HCT116 (cell line): Measurements from ENCODE around the gene AADACL3. TPM values are rescaled to one million over a fixed set of nuclear protein-coding genes. Genes with fewer than 3 reads are reported as not detected.
"Not testable (repeated sequence)": the region's sequence is repeated elsewhere in the genome, so short reads cannot be mapped to it uniquely, and the experiment has no call there.

Experiments used
- ATAC-seq: fragments of 200-7000 bp; cut with Tn5 transposase; 2 replicates; pipeline ENCODE4 v1.9.1; 2020; ENCODE audit warnings: mild to moderate bottlenecking, moderate library complexity
- BruUV-seq: library from RNA; stranded (reverse); fragments of 400-500 nt; replicated peaks from 2 replicates; lab custom pipeline; 2021; lab: Mats Ljungman, UMichigan
- CTCF ChIA-PET: fragments of 300-600 bp; sonication (Branson Sonifier 250); formaldehyde crosslinking; loops from one replicate; lab custom pipeline; 2021; ENCODE audit warnings: antibody characterized with exemption; lab: Charles Lee
- POLR2A ChIA-PET: fragments of 300-600, 350-600 bp; sonication (Branson Sonifier 250); formaldehyde crosslinking; loops from one replicate; lab custom pipeline; 2021; ENCODE audit warnings: antibody characterized with exemption; lab: Charles Lee
- RAD21 ChIA-PET, 2 experiments: fragments of 300-600 bp; sonication (Branson Sonifier 250); formaldehyde crosslinking; loops; one replicate each; lab custom pipeline; 2023; ENCODE audit warnings: low total read pairs in 2 of 2; ENCODE audit not compliant: uncharacterized antibody in 2 of 2, unreplicated experiment in 2 of 2, low non-redundant PET in 1 of 2; lab: Charles Lee
- DNase-seq: peaks from one replicate; pipeline ENCODE4 v3.0.0-alpha.2; 2010; ENCODE audit warnings: low read depth, low spot score
- H2AFZ ChIP-seq: fragments of 200-600 bp; shearing (Covaris generic), sonication (generic); 2 replicates; pipeline ENCODE4 v1.6.1; 2017; ENCODE audit warnings: low read depth, mixed run types, mixed read lengths, antibody characterized with exemption, low read length; ENCODE audit not compliant: poor library complexity, severe bottlenecking
- H3K27ac ChIP-seq: 2 replicates; pipeline ENCODE4 v1.5.1; 2012; ENCODE audit warnings: low read depth, low read length
- H3K27me3 ChIP-seq: fragments of 200-600 bp; sonication (generic); 2 replicates; pipeline ENCODE4 v1.6.1; 2016; ENCODE audit warnings: mixed run types, low read length, mixed read lengths; ENCODE audit not compliant: insufficient read depth
- H3K36me3 ChIP-seq, 2 experiments: fragments of 200-500 bp in 1 of 2; fragments of 200-600 bp in 1 of 2; sonication (Bioruptor generic) in 1 of 2; sonication (generic) in 1 of 2; 2 replicates each; pipeline versions ENCODE4 v1.5.1 to v1.6.1; 2014 to 2016; ENCODE audit warnings: low read length in 2 of 2, inconsistent platforms in 1 of 2, mixed read lengths in 1 of 2, mixed run types in 1 of 2; ENCODE audit not compliant: insufficient read depth in 2 of 2, control insufficient read depth in 1 of 2
- H3K4me1 ChIP-seq, 2 experiments: fragments of 200-600 bp in 1 of 2; sonication (generic) in 1 of 2; 2 replicates each; pipeline versions ENCODE4 v1.5.1 to v1.6.1; 2012 to 2017; ENCODE audit warnings: low read length in 2 of 2, inconsistent platforms in 1 of 2, mild to moderate bottlenecking in 1 of 2, mixed read lengths in 1 of 2, mixed run types in 1 of 2, moderate library complexity in 1 of 2; ENCODE audit not compliant: insufficient read depth in 2 of 2, control insufficient read depth in 1 of 2
- H3K4me2 ChIP-seq: fragments of 200-600 bp; sonication (generic); 2 replicates; pipeline ENCODE4 v1.6.1; 2017; ENCODE audit warnings: mixed run types, low read length, mixed read lengths
- H3K4me3 ChIP-seq, 2 experiments: fragments of 200-600 bp in 1 of 2; sonication (generic) in 1 of 2; replicated peaks in 1 of 2; 2 replicates each; pipeline ENCODE4 v1.5.1; 2011 to 2016; ENCODE audit warnings: low read length in 2 of 2, control low read depth in 1 of 2, low read depth in 1 of 2, mild to moderate bottlenecking in 1 of 2, mixed read lengths in 1 of 2, mixed run types in 1 of 2
- H3K79me2 ChIP-seq: fragments of 200-600 bp; sonication (generic); 2 replicates; pipeline ENCODE4 v1.6.1; 2017; ENCODE audit warnings: mild to moderate bottlenecking, mixed run types, low read length, moderate library complexity, mixed read lengths; ENCODE audit not compliant: insufficient read depth
- H3K9ac ChIP-seq: fragments of 200-600 bp; sonication (generic); 2 replicates; pipeline ENCODE4 v1.6.1; 2016; ENCODE audit warnings: low read length, mixed read lengths
- H3K9me2 ChIP-seq: fragments of 200-600 bp; sonication (generic), shearing (Covaris generic); 2 replicates; pipeline ENCODE4 v1.6.1; 2017; ENCODE audit warnings: mixed run types, mild to moderate bottlenecking, moderate library complexity; ENCODE audit not compliant: insufficient read depth
- H3K9me3 ChIP-seq, 2 experiments: fragments of 200-500 bp in 1 of 2; fragments of 200-600 bp in 1 of 2; sonication (Bioruptor generic) in 1 of 2; sonication (generic) in 1 of 2; 2 replicates each; pipeline ENCODE4 v1.6.1; 2014 to 2017; ENCODE audit warnings: low read length in 2 of 2, mixed read lengths in 2 of 2, inconsistent platforms in 1 of 2, low read depth in 1 of 2, mild to moderate bottlenecking in 1 of 2, mixed run types in 1 of 2, moderate library complexity in 1 of 2; ENCODE audit not compliant: control insufficient read depth in 1 of 2, insufficient read depth in 1 of 2
- H4K20me1 ChIP-seq: fragments of 200-600 bp; sonication (generic), shearing (Covaris generic); 2 replicates; pipeline ENCODE4 v1.6.1; 2017; ENCODE audit warnings: mixed run types, mild to moderate bottlenecking, moderate library complexity; ENCODE audit not compliant: insufficient read depth
- CBX3 ChIP-seq: IDR thresholded peaks from 2 replicates; pipeline ENCODE4 v1.6.1; 2012; ENCODE audit warnings: low read depth
- CEBPB ChIP-seq: IDR thresholded peaks from 2 replicates; pipeline ENCODE4 v1.6.1; 2012; ENCODE audit warnings: low read depth
- ELF1 ChIP-seq: IDR thresholded peaks from 2 replicates; pipeline ENCODE4 v1.6.1; 2012; ENCODE audit warnings: low read depth, borderline replicate concordance
- FOSL1 ChIP-seq: IDR thresholded peaks from 2 replicates; pipeline ENCODE4 v1.6.1; 2012; ENCODE audit warnings: low read depth
- JUND ChIP-seq: IDR thresholded peaks from 2 replicates; pipeline ENCODE4 v1.6.1; 2012
- POLR2AphosphoS5 ChIP-seq: IDR thresholded peaks from 2 replicates; pipeline ENCODE4 v1.6.1; 2011; ENCODE audit warnings: mild to moderate bottlenecking, low read depth, low read length, moderate library complexity
- intact Hi-C: fragments of 100-400 bp; cut with micrococcal nuclease; formaldehyde crosslinking; loops from 2 replicates; pipeline ENCODE4 v1.10.0; 2022
- total RNA-seq: library from RNA; stranded (reverse); gene quantifications from one replicate; pipeline ENCODE4 v1.2.1, GENCODE V29; 2021; ENCODE audit not compliant: unreplicated experiment
- TF ChIP-seq, protein P1 (sequence below): IDR thresholded peaks from 2 replicates; pipeline ENCODE4 v1.6.1; 2012
- TF ChIP-seq, protein P2 (sequence below): IDR thresholded peaks from 2 replicates; pipeline ENCODE4 v1.6.1; 2011; ENCODE audit warnings: mild to moderate bottlenecking, low read length, moderate library complexity; ENCODE audit not compliant: insufficient replicate concordance; ENCODE audit errors: extremely low read depth

AADACL3 gene
- total RNA-seq, 1 experiment from 2014 or later = not detected

DNA sequence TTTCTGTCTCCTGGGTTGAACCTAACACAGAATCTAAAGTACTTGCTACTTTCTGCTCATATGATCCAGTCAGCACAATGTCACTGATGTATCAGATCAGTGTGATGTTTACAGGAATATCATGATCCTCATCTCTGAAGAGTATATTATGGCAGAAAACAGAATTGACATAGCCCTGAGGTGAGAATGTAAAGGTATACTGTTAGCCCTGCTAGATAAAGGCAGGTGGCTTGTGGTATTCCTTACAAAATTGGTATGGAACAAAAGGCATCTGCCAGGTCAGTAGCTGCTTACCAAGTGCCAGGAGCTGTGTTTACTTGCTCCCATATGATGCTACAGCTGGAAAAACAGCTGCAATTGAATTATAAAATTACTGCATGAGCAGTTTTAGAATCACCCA, 41.6 kb upstream of the AADACL3 start (continued):
- no peak for TF ChIP-seq POLR2AphosphoS5
- TF ChIP-seq CEBPB = no peak
- no peak for TF ChIP-seq FOSL1
- TF ChIP-seq ELF1 = no peak
- TF ChIP-seq CBX3 = no peak
- no peak for TF ChIP-seq JUND
- TF ChIP-seq, protein P1, sequence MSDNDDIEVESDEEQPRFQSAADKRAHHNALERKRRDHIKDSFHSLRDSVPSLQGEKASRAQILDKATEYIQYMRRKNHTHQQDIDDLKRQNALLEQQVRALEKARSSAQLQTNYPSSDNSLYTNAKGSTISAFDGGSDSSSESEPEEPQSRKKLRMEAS = no peak
- TF ChIP-seq, protein P2, sequence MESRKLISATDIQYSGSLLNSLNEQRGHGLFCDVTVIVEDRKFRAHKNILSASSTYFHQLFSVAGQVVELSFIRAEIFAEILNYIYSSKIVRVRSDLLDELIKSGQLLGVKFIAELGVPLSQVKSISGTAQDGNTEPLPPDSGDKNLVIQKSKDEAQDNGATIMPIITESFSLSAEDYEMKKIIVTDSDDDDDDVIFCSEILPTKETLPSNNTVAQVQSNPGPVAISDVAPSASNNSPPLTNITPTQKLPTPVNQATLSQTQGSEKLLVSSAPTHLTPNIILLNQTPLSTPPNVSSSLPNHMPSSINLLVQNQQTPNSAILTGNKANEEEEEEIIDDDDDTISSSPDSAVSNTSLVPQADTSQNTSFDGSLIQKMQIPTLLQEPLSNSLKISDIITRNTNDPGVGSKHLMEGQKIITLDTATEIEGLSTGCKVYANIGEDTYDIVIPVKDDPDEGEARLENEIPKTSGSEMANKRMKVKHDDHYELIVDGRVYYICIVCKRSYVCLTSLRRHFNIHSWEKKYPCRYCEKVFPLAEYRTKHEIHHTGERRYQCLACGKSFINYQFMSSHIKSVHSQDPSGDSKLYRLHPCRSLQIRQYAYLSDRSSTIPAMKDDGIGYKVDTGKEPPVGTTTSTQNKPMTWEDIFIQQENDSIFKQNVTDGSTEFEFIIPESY = no peak

DNA sequence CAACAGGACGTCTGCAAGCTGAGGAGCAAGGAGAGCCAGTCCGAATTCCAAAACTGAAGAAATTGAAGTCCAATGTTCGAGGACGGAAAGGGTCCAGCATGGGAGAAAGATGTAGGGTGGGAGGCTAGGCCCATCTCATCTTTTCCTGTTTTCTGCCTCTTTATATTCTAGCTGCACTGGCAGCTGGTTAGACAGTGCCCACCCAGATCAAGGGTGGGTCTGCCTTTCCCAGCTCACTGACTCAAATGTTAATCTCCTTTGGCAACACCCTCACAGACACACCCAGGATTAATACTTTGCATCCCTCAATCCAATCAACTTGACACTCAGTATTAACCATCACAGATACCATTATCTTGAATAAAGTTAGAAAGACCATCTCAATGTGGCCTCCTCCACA, 39.8 kb upstream of the AADACL3 start:
- H3K4me3 ChIP-seq, H3K4me2 ChIP-seq, H3K27ac ChIP-seq, H2AFZ ChIP-seq, ATAC-seq, POLR2A ChIA-PET, H3K9me2 ChIP-seq, H3K9me3 ChIP-seq, H4K20me1 ChIP-seq, RAD21 ChIA-PET, H3K79me2 ChIP-seq, CTCF ChIA-PET, DNase-seq, H3K27me3 ChIP-seq, H3K4me1 ChIP-seq, H3K9ac ChIP-seq, H3K36me3 ChIP-seq, BruUV-seq: not testable (repeated sequence)
- intact Hi-C loops = loop anchor here (5.0 kb wide), 1 partner anchor 41 kb away; the partner anchor contains the start of gene AADACL3
